ENCODE measurements around the gene ATP5F1E. TPM values are rescaled to one million over a fixed set of nuclear protein-coding genes. Genes with fewer than 3 reads are reported as not detected.

The ATP5F1E gene
- polyA plus RNA-seq, 10 donors = 157 to 199 (median 173) TPM

Other genes with a start within 250 kb of the ATP5F1E start
- 1 to 10 TPM; 1.5 to 4.1 (median 2.1) TPM for gene GNAS-AS1, start 181.4 kb downstream of the ATP5F1E start, polyA plus RNA-seq (ENCODE audit: insufficient read length in 10 of 10)
- gene GNAS, start 179.6 kb downstream of the ATP5F1E start, polyA plus RNA-seq (ENCODE audit: insufficient read length in 10 of 10) = 1,000 to 10,000 TPM; 3,040 to 3,735 (median 3,379) TPM
- 10 to 100 TPM; 46.2 to 80.5 (median 59.5) TPM for gene NELFCD, start 51.1 kb downstream of the ATP5F1E start, polyA plus RNA-seq (ENCODE audit: insufficient read length in 10 of 10)
- 10 to 100 TPM; 58.6 to 98.5 (median 71.9) TPM for gene CTSZ, start 25.1 kb downstream of the ATP5F1E start, polyA plus RNA-seq (ENCODE audit: insufficient read length in 10 of 10)
- 1 to 10 TPM in 3 of 10 donors, under 1 TPM in 7; 0.32 to 1.4 (median 0.83) TPM for gene TUBB1, start 12.9 kb downstream of the ATP5F1E start, polyA plus RNA-seq (ENCODE audit: insufficient read length in 10 of 10)
- 10 to 100 TPM; 42.7 to 59.0 (median 51.0) TPM for gene PRELID3B, start 10.5 kb upstream of the ATP5F1E start, polyA plus RNA-seq (ENCODE audit: insufficient read length in 10 of 10)
- under 1 TPM; 0.05 to 0.86 (median 0.17) TPM for gene ZNF831, start 131.5 kb upstream of the ATP5F1E start, polyA plus RNA-seq (ENCODE audit: insufficient read length in 10 of 10)